CD4-positive, alpha-beta T cell treated with Interleukin-6 at 100 ng/mL for 8 hours (primary cell): Measurements from ENCODE around the gene MRPL52.
"Not testable (repeated sequence)": the region's sequence is repeated elsewhere in the genome, so short reads cannot be mapped to it uniquely, and the experiment has no call there.

Experiments used
- DNase-seq: peaks from one replicate; pipeline ENCODE4 v3.0.0-alpha.2; 2020; ENCODE audit warnings: mixed read lengths, low spot score

Gene MRPL52

GRCh38 chr14:22839159-22839779, 9.6 kb downstream of the MRPL52 start:
- DNase-seq, result no peak

- no peak for DNase-seq
Observed at GRCh38 chr14:22841311-22841710, 11.6 kb downstream of the MRPL52 start.

GRCh38 chr14:22841769-22842168, 12.1 kb downstream of the MRPL52 start:
- no peak for DNase-seq

- no peak for DNase-seq
Observed at GRCh38 chr14:22842211-22843122, 12.8 kb downstream of the MRPL52 start.

GRCh38 chr14:22843123-22843925, 13.6 kb downstream of the MRPL52 start:
- no peak for DNase-seq

GRCh38 chr14:22844221-22845102, 14.8 kb downstream of the MRPL52 start:
- no peak for DNase-seq

GRCh38 chr14:22845103-22845394, 15.4 kb downstream of the MRPL52 start:
- DNase-seq, result no peak

- DNase-seq, result no peak
Observed at GRCh38 chr14:22845821-22846625, 16.3 kb downstream of the MRPL52 start.

- no peak for DNase-seq
Observed at GRCh38 chr14:22846811-22847307, 17.2 kb downstream of the MRPL52 start.

- no peak for DNase-seq
Observed at GRCh38 chr14:22847661-22848341, 18.1 kb downstream of the MRPL52 start.

GRCh38 chr14:22848351-22849164, 18.9 kb downstream of the MRPL52 start:
- DNase-seq, result no peak

GRCh38 chr14:22849212-22849819, 19.6 kb downstream of the MRPL52 start:
- no peak for DNase-seq

GRCh38 chr14:22850944-22851764, 21.5 kb downstream of the MRPL52 start:
- DNase-seq, result no peak

GRCh38 chr14:22852178-22852577, 22.5 kb downstream of the MRPL52 start:
- DNase-seq, result not testable (repeated sequence)

GRCh38 chr14:22852599-22852939, 22.9 kb downstream of the MRPL52 start:
- DNase-seq, result no peak

GRCh38 chr14:22852940-22853767, 23.5 kb downstream of the MRPL52 start:
- peak; percentile 81 for DNase-seq

- DNase-seq, result not testable (repeated sequence)
Observed at GRCh38 chr14:22854296-22854695, 24.6 kb downstream of the MRPL52 start.
